ENCODE data around the gene SH3PXD2B.

- TF ChIP-seq ZNF138 (CRISPR knock-in tag; conservative IDR thresholded peaks at IDR 0.05) (no peak), ESRRA (CRISPR knock-in tag; IDR thresholded peaks at IDR 0.05; ENCODE audit: borderline replicate concordance) (no peak), CTCF (IDR thresholded peaks at IDR 0.05) (no peak), AR (CRISPR knock-in tag; IDR thresholded peaks at IDR 0.05) (no peak), NR3C1 (CRISPR knock-in tag; conservative IDR thresholded peaks at IDR 0.05; ENCODE audit: low read depth) (no peak), IRF1 (CRISPR knock-in tag; IDR thresholded peaks at IDR 0.05) (no peak), ATF6 (CRISPR knock-in tag; IDR thresholded peaks at IDR 0.05) (no peak), AFF4 (CRISPR knock-in tag; IDR thresholded peaks at IDR 0.05; ENCODE audit: borderline replicate concordance) (no peak), SMAD3 (CRISPR knock-in tag; IDR thresholded peaks at IDR 0.05; ENCODE audit: borderline replicate concordance) (no peak), CREB1 (CRISPR knock-in tag; IDR thresholded peaks at IDR 0.05) (no peak), ATF2 (CRISPR knock-in tag; IDR thresholded peaks at IDR 0.05; ENCODE audit: borderline replicate concordance, low read depth) (no peak)
Measured at GRCh38 chr5:172442592-172442991, 11.7 kb downstream of the SH3PXD2B start.
